Measurements from ENCODE around the gene CEP164. TPM values are rescaled to one million over a fixed set of nuclear protein-coding genes. Genes with fewer than 3 reads are reported as not detected.

The CEP164 gene
- total and polyA plus RNA-seq, 2 of the 8 experiments (the other 6 are each of a cell fraction or from before 2014, with no cell fraction given) = 8.4 to 20.8 TPM

- Histone ChIP-seq H2BK120ac (replicated peaks; ENCODE audit: low read depth, low read length) (no peak overlapping the region), H3K36me3 (ENCODE audit: control insufficient read depth in 2 of 4, insufficient read depth in 4 of 4, low read length in 3 of 4) (peaks cover 0 to 4% (median 0%) of the 10 kb centered on the region in 4 experiments; a peak in 1 of 8 replicates), H2AK5ac (ENCODE audit: low read depth, low read length) (no peak overlapping the region), H3K23me2 (ENCODE audit: low read depth, low read length) (no peaks in the 10 kb centered on the region), H2AFZ (ENCODE audit: low read length) (no peak overlapping the region), H4K5ac (ENCODE audit: insufficient read length, low read depth, low read length) (no peak overlapping the region), H2BK20ac (ENCODE audit: low read length) (no peak overlapping the region), H3K18ac (ENCODE audit: extremely low read depth, low read length) (no peak overlapping the region), H3K27me3 (replicated peaks in 1 of 4; ENCODE audit: control insufficient read depth in 3 of 4, extremely low read depth in 1 of 4, insufficient read depth in 3 of 4, low read length in 3 of 4) (no peaks in the 10 kb centered on the region), H3K79me1 (ENCODE audit: low read depth, low read length) (no peaks in the 10 kb centered on the region), H2BK12ac (ENCODE audit: low read depth, low read length) (no peak overlapping the region), H3K56ac (replicated peaks; ENCODE audit: insufficient read length, low read depth, low read length) (no peak overlapping the region), H4K8ac (ENCODE audit: extremely low read depth, insufficient read depth, low read length) (no peak overlapping the region), H3K14ac (ENCODE audit: insufficient read length) (no peak overlapping the region), H3K9ac (replicated peaks in 1 of 4; ENCODE audit: extremely low read depth in 1 of 4, low read depth in 3 of 4, low read length in 3 of 4) (no peak overlapping the region), H3K79me2 (ENCODE audit: control insufficient read depth in 1 of 2, insufficient read depth in 2 of 2, low read length in 2 of 2) (no peaks in the 10 kb centered on the region), H3K4me2 (ENCODE audit: insufficient read depth in 1 of 2, low read depth in 2 of 2, low read length in 2 of 2) (no peak overlapping the region), H3K4ac (replicated peaks; ENCODE audit: insufficient read length, low read depth, low read length) (no peak overlapping the region), H3K9me3 (ENCODE audit: insufficient read depth in 2 of 2, low read depth in 1 of 2, low read length in 1 of 2) (no peaks in the 10 kb centered on the region), H3K4me1 (replicated peaks in 1 of 4; ENCODE audit: control insufficient read depth in 3 of 4, insufficient read depth in 4 of 4, low read length in 3 of 4) (no peaks in the 10 kb centered on the region), H2BK15ac (ENCODE audit: low read length) (no peak overlapping the region), H3K27ac (ENCODE audit: low read depth, low read length) (no peak overlapping the region), H3K4me3 (ENCODE audit: extremely low read depth in 1 of 4, insufficient read depth in 2 of 4, low read depth in 3 of 4, low read length in 4 of 4) (no peak overlapping the region), H3K23ac (ENCODE audit: insufficient read length) (no peak overlapping the region), H4K91ac (replicated peaks; ENCODE audit: insufficient read length, low read length) (no peak overlapping the region), H4K20me1 (replicated peaks in 1 of 2; ENCODE audit: control insufficient read depth in 1 of 2, insufficient read depth in 2 of 2, low read length in 2 of 2) (no peaks in the 10 kb centered on the region), H2BK5ac (ENCODE audit: low read depth, low read length) (no peak overlapping the region)
- WGBS, 2 experiments (ENCODE audit: extremely low coverage in 1 of 2, insufficient coverage in 1 of 2, insufficient read length in 1 of 2, insufficient replicate concordance in 2 of 2, low coverage in 1 of 2, low lambda C conversion rate in 2 of 2, missing lambda C conversion rate in 1 of 2) = 91% methylated on average over 6 of the region's 6 CpGs; no CpG with 5 or more reads in 1 of the 2 experiments
- ChIA-PET POLR2A (ENCODE audit: partially characterized antibody) (interaction anchor here (0.6 kb wide), 1 partner anchor 108 kb away, joined by 4 read pairs; no protein-coding TSS in a partner anchor), CTCF (ENCODE audit: partially characterized antibody) (interaction anchor here (0.8 kb wide), 1 partner anchor 612 kb away, joined by 4 read pairs; no protein-coding TSS in a partner anchor)
- FAIRE-seq (no peak), DNase-seq (ENCODE audit: low read depth in 1 of 2, low spot score in 2 of 2) (no peak)
- TF ChIP-seq YY1 (IDR thresholded peaks at IDR 0.05; ENCODE audit: low read depth, low read length) = no peak
- TF ChIP-seq SIX5 (IDR thresholded peaks at IDR 0.05; ENCODE audit: low read depth, low read length) = no peak
- TF ChIP-seq RAD21 (IDR thresholded peaks at IDR 0.05 in 1 of 2, conservative IDR thresholded peaks at IDR 0.05 in 1 of 2; ENCODE audit: low read depth in 2 of 2, low read length in 2 of 2) = no peak
- TF ChIP-seq USF2 (IDR thresholded peaks at IDR 0.05; ENCODE audit: low read length) = no peak
- no peak for TF ChIP-seq SRF (IDR thresholded peaks at IDR 0.05; ENCODE audit: low read depth, low read length)
- TF ChIP-seq EZH2 (IDR thresholded peaks at IDR 0.05; ENCODE audit: low read depth, low read length, severe bottlenecking) = no peak
- no peak for TF ChIP-seq SIN3A (conservative IDR thresholded peaks at IDR 0.05 in 1 of 2, IDR thresholded peaks at IDR 0.05 in 1 of 2; ENCODE audit: low read depth in 1 of 2, low read length in 2 of 2)
- TF ChIP-seq ATF2 (IDR thresholded peaks at IDR 0.05; ENCODE audit: low read length) = no peak
- TF ChIP-seq KDM5A (IDR thresholded peaks at IDR 0.05; ENCODE audit: low read length) = no peak
- TF ChIP-seq MAX (IDR thresholded peaks at IDR 0.05) = no peak
Measured at GRCh38 chr11:117334896-117335295, 7.2 kb downstream of the CEP164 start.
